K562 (cell line): ENCODE data around the gene SNX15. TPM values are rescaled to one million over a fixed set of nuclear protein-coding genes. Genes with fewer than 3 reads are reported as not detected.

ENCODE experiments used
- ATAC-seq: fragments of 200-7000 bp; cut with Tn5 transposase; 3 replicates; pipeline ENCODE4 v1.9.1; 2020; ENCODE audit warnings: moderate library complexity
- BruUV-seq: library from RNA; stranded (reverse); fragments of 400-500 nt; replicated peaks from 2 replicates; lab custom pipeline; 2021; lab: Mats Ljungman, UMichigan
- CTCF ChIA-PET: fragments of 300-600 bp; formaldehyde crosslinking; extraction: SDS; loops from one replicate; lab custom pipeline; 2021; ENCODE audit warnings: low intra/inter-chr PET ratio; lab: Yijun Ruan, JAX
- POLR2A ChIA-PET: fragments of 300-600, 350-650 bp; sonication (Branson Sonifier 250); formaldehyde crosslinking; extraction: SDS; loops from one replicate; lab custom pipeline; 2021; ENCODE audit warnings: antibody characterized with exemption, inconsistent platforms; lab: Yijun Ruan, JAX
- DNase-seq, 4 experiments: peaks; one replicate each; pipeline versions ENCODE4 v3.0.0 to v3.0.0-alpha.2; 2011 to 2018; ENCODE audit warnings: low spot score in 3 of 4, mixed read lengths in 3 of 4; ENCODE audit errors: extremely low read depth in 1 of 4
- FAIRE-seq: peaks from 2 replicates; lab custom pipeline; 2011; peaks lifted over from hg19 to GRCh38; lab: Jason Lieb, UNC
- H2AFZ ChIP-seq: 2 replicates; pipeline ENCODE4 v1.6.0; 2011; ENCODE audit warnings: low read depth, low read length, control low read depth, inconsistent platforms
- H3K27ac ChIP-seq: fragments of 200-600 bp; 3 replicates; pipeline ENCODE4 v1.8.0; 2011; ENCODE audit warnings: low read depth, mild to moderate bottlenecking, control low read depth, inconsistent platforms, low read length, moderate library complexity, mixed read lengths; ENCODE audit errors: extremely low read depth
- H3K27me3 ChIP-seq, 2 experiments: fragments of 300-600 bp in 1 of 2; 2 replicates in 1 of 2; 3 replicates in 1 of 2; pipeline versions ENCODE4 v1.6.0 to v1.8.0; 2011; ENCODE audit warnings: inconsistent platforms in 2 of 2, low read length in 2 of 2, mild to moderate bottlenecking in 1 of 2, mixed read lengths in 1 of 2, moderate library complexity in 1 of 2; ENCODE audit not compliant: control insufficient read depth in 2 of 2, insufficient read depth in 2 of 2
- H3K36me3 ChIP-seq: fragments of 300-600 bp; 3 replicates; pipeline ENCODE4 v1.8.0; 2011; ENCODE audit warnings: mild to moderate bottlenecking, low read length, inconsistent platforms; ENCODE audit not compliant: control insufficient read depth, insufficient read depth
- H3K4me1 ChIP-seq, 2 experiments: fragments of 200-600 bp in 1 of 2; replicated peaks in 1 of 2; 2 replicates in 1 of 2; 3 replicates in 1 of 2; pipeline versions ENCODE4 v1.5.1 to v1.8.0; 2011; ENCODE audit warnings: inconsistent platforms in 2 of 2, low read length in 2 of 2, mild to moderate bottlenecking in 1 of 2, mixed read lengths in 1 of 2, moderate library complexity in 1 of 2; ENCODE audit not compliant: control insufficient read depth in 2 of 2, insufficient read depth in 2 of 2
- H3K4me2 ChIP-seq: 2 replicates; pipeline ENCODE4 v1.6.1; 2011; ENCODE audit warnings: low read length, control low read depth, inconsistent platforms, mixed read lengths; ENCODE audit not compliant: insufficient read depth
- H3K4me3 ChIP-seq: fragments of 200-600 bp; sonication (generic), shearing (Covaris generic); 2 replicates; pipeline ENCODE4 v1.5.1; 2016; ENCODE audit warnings: control low read depth, inconsistent platforms
- H3K79me2 ChIP-seq: fragments of 200-600 bp; 3 replicates; pipeline ENCODE4 v1.8.0; 2011; ENCODE audit warnings: low read length, inconsistent platforms; ENCODE audit not compliant: control insufficient read depth, insufficient read depth
- H3K9ac ChIP-seq, 2 experiments: 2 replicates each; pipeline versions ENCODE4 v1.6.0 to v1.6.1; 2011; ENCODE audit warnings: low read depth in 2 of 2, low read length in 2 of 2, control low read depth in 1 of 2, inconsistent platforms in 1 of 2, mild to moderate bottlenecking in 1 of 2, mixed read lengths in 1 of 2; ENCODE audit not compliant: insufficient read depth in 1 of 2
- H3K9me1 ChIP-seq: one replicate; pipeline ENCODE4 v1.6.0; 2011; ENCODE audit warnings: inconsistent platforms, mild to moderate bottlenecking, low read length, moderate library complexity; ENCODE audit not compliant: control insufficient read depth, insufficient read depth
- H3K9me3 ChIP-seq: replicated peaks from 2 replicates; pipeline ENCODE4 v1.5.1; 2011; ENCODE audit warnings: low read depth, low read length, inconsistent platforms; ENCODE audit not compliant: control insufficient read depth, insufficient read depth
- H4K20me1 ChIP-seq: replicated peaks from 2 replicates; pipeline ENCODE4 v1.6.1; 2011; ENCODE audit warnings: low read length, inconsistent platforms, mixed read lengths; ENCODE audit not compliant: control insufficient read depth, insufficient read depth
- ATF6 ChIP-seq: sonication (generic); formaldehyde crosslinking; IDR thresholded peaks from 2 replicates; pipeline ENCODE4 v1.4.0; 2020; ENCODE audit warnings: mild to moderate bottlenecking, missing genetic modification reagents
- BCOR ChIP-seq: fragments of 450-650 bp; IDR thresholded peaks from 2 replicates; pipeline ENCODE4 v1.6.1; 2016
- E2F4 ChIP-seq: sonication (generic); formaldehyde crosslinking; IDR thresholded peaks from 2 replicates; pipeline ENCODE4 v1.8.0; 2022; ENCODE audit warnings: mild to moderate bottlenecking, low read depth, missing genetic modification reagents
- KDM1A ChIP-seq, 2 experiments: fragments of 450-650 bp; IDR thresholded peaks; 2 replicates each; pipeline ENCODE4 v1.6.1; 2016; ENCODE audit warnings: mild to moderate bottlenecking in 2 of 2
- RBM25 ChIP-seq: fragments of 200-400 bp; formaldehyde crosslinking; IDR thresholded peaks from 2 replicates; pipeline ENCODE4 v1.6.1; 2018; ENCODE audit warnings: low read length, low read depth, moderate library complexity; ENCODE audit not compliant: severe bottlenecking
- TCF3 ChIP-seq: sonication (generic); formaldehyde crosslinking; IDR thresholded peaks from 2 replicates; pipeline ENCODE4 v1.4.0; 2020; ENCODE audit warnings: mild to moderate bottlenecking, missing genetic modification reagents
- ZFP36 ChIP-seq: fragments of 150-350 bp; IDR thresholded peaks from 2 replicates; pipeline ENCODE4 v1.6.1; 2018; ENCODE audit warnings: low read length, low read depth; ENCODE audit not compliant: partially characterized antibody
- ZNF263 ChIP-seq: sonication (generic); formaldehyde crosslinking; IDR thresholded peaks from 2 replicates; pipeline ENCODE4 v1.8.0; 2022; ENCODE audit warnings: mild to moderate bottlenecking, missing genetic modification reagents, borderline replicate concordance
- ZNF407 ChIP-seq: fragments of 450-650 bp; IDR thresholded peaks from 2 replicates; pipeline ENCODE4 v1.6.1; 2016; ENCODE audit warnings: low read depth
- ZNF445 ChIP-seq: fragments of 250-450 bp; sonication (Bioruptor Pico); IDR thresholded peaks from 2 replicates; pipeline ENCODE4 v1.4.0; 2020; ENCODE audit warnings: low read depth, mild to moderate bottlenecking, moderate library complexity
- WGBS: fragments of 100-300 bp; shearing (Covaris generic); methylation state at CpG from one replicate; pipeline ENCODE4 v1.1.6; 2016; ENCODE audit warnings: low coverage, mixed read lengths; ENCODE audit not compliant: insufficient coverage; ENCODE audit errors: missing lambda C conversion rate; 5-methylcytosine and 5-hydroxymethylcytosine counted together
- in situ Hi-C: fragments of 300-500 bp; cut with MboI; formaldehyde crosslinking; loops from 4 replicates; pipeline ENCODE4 v1.15.0; 2018; ENCODE audit warnings: inconsistent platforms, mixed read lengths
- intact Hi-C: fragments of 100-400 bp; cut with micrococcal nuclease; formaldehyde crosslinking; loops from 2 replicates; pipeline ENCODE4 v1.14.2; 2022
- polyA plus RNA-seq, 8 experiments: library from polyadenylated mRNA; depleted of rRNA in 4 of 8; stranded (reverse) in 5 of 8; unstranded in 3 of 8; fragments of >200 nt; fragmentation: Nextera tagmentation in 2 of 8; fragmentation: Illumina TruSeq in 1 of 8; extraction: Ambion mirVana in 2 of 8; extraction: Trizol in 1 of 8; gene quantifications; 2 replicates each; pipeline versions ENCODE4 v1.2.1 to v1.2.3, GENCODE V29; 2011 to 2014; ENCODE audit warnings: inconsistent platforms in 1 of 8, missing spikeins in 1 of 8
- total RNA-seq, 7 experiments: library from RNA; depleted of rRNA in 6 of 7; stranded (reverse); fragments of >200 nt in 6 of 7; fragmentation: Illumina TruSeq in 2 of 7; extraction: Trizol in 2 of 7; gene quantifications; 2 replicates each; pipeline versions ENCODE4 v1.2.1 to v1.2.3, GENCODE V29; 2011 to 2021; ENCODE audit warnings: low replicate concordance in 1 of 7

SNX15 gene
- total and polyA plus RNA-seq, 9 of the 15 experiments (the other 6 are each of a cell fraction or from before 2014, with no cell fraction given): 1.8 to 27.8 (median 15.2) TPM

GRCh38 chr11:65034423-65034822, 7.2 kb downstream of the SNX15 start:
- Histone ChIP-seq H3K4me3 (no peak overlapping the region), H3K36me3 (peaks cover 24% of the 10 kb centered on the region; the same call in 1 of the 3 replicates), H3K9ac (no peak overlapping the region), H3K4me1 (peaks cover 0 to 10% of the 10 kb centered on the region in 2 experiments; a peak in 2 of 5 replicates), H3K9me1 (no peaks in the 10 kb centered on the region), H2AFZ (no peak overlapping the region), H3K4me2 (no peak overlapping the region), H3K27me3 (no peaks in the 10 kb centered on the region), H4K20me1 (no peaks in the 10 kb centered on the region), H3K27ac (no peak overlapping the region), H3K79me2 (no peaks in the 10 kb centered on the region), H3K9me3 (no peaks in the 10 kb centered on the region)
- in situ Hi-C loops: no loop called here
- no peak for FAIRE-seq
- intact Hi-C loops: no loop called here
- ATAC-seq: no peak
- CTCF ChIA-PET: no interaction called here
- BruUV-seq: no TSS peak
- 43% methylated on average over 1 of the region's 2 CpGs for WGBS
- DNase-seq: no peak
- POLR2A ChIA-PET: no interaction called here
- TF ChIP-seq ZNF407 (no peak), E2F4 (CRISPR knock-in tag) (no peak), BCOR (peak; percentile 69), ZFP36 (peak; percentile 48), TCF3 (CRISPR knock-in tag) (no peak), ZNF263 (CRISPR knock-in tag) (no peak), RBM25 (peak; percentile 28), KDM1A (IDR thresholded peaks at IDR 0.05) (0 out of 4 replicates have a peak, but pooled peaks of 1 of the 2 experiments have one; percentile 26), ATF6 (CRISPR knock-in tag) (no peak), ZNF445 (no peak)
